Measurements from ENCODE around the gene FHIT.

The FHIT gene

DNA sequence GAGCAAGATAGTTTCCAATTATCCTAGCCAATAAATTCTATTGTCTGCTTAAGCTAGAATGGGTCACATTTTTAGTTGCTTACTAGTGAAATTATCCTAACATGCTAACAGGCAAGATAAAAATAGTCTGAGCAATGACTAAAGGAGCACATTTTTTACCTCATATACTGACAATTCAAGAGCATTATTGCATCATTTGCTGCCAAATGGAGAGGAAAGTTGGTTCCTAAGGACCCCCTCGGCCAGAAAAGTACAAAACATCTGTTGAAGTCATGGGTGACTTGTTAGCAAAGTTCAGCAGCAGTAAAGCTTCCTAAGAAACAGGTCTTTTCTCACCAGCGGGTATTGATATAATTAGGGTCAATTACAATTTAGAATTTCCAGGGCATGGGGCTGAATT, 1001.0 kb downstream of the FHIT start:
- TF ChIP-seq, protein P1, sequence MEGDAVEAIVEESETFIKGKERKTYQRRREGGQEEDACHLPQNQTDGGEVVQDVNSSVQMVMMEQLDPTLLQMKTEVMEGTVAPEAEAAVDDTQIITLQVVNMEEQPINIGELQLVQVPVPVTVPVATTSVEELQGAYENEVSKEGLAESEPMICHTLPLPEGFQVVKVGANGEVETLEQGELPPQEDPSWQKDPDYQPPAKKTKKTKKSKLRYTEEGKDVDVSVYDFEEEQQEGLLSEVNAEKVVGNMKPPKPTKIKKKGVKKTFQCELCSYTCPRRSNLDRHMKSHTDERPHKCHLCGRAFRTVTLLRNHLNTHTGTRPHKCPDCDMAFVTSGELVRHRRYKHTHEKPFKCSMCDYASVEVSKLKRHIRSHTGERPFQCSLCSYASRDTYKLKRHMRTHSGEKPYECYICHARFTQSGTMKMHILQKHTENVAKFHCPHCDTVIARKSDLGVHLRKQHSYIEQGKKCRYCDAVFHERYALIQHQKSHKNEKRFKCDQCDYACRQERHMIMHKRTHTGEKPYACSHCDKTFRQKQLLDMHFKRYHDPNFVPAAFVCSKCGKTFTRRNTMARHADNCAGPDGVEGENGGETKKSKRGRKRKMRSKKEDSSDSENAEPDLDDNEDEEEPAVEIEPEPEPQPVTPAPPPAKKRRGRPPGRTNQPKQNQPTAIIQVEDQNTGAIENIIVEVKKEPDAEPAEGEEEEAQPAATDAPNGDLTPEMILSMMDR (IDR thresholded peaks at IDR 0.05; ENCODE audit: low read depth, low read length) = no peak
- DNase-seq = no peak
- Histone ChIP-seq H3K4me1 (no peaks in the 10 kb centered on the region), H3K36me3 (no peaks in the 10 kb centered on the region), H3K9me3 (no peaks in the 10 kb centered on the region), H3K4me3 (ENCODE audit: low read depth, low read length) (no peak overlapping the region), H3K27me3 (no peaks in the 10 kb centered on the region)

DNA sequence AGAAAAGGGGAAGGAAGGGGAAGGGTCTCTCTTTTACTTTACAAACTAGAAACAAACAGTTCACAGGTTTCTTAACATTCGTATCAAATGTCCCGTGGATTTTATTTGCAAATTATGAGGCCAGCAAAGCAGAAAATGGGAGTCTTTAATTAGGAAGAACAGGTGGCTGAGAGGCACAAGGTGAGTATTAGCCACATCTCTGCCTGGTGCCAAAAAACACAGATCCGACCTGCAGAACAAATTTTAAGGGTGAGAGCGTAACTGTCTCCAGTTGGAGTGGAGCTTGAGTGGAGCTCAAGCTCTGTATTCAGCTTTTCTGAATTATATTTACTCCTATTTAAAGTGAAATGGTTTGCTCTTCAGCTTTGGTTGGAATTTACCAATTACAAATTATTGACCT, 1004.9 kb downstream of the FHIT start:
- Histone ChIP-seq H3K9me3 (no peaks in the 10 kb centered on the region), H3K4me1 (no peaks in the 10 kb centered on the region), H3K36me3 (no peaks in the 10 kb centered on the region), H3K27me3 (no peaks in the 10 kb centered on the region), H3K4me3 (ENCODE audit: low read depth, low read length) (no peak overlapping the region)
- DNase-seq = no peak
- TF ChIP-seq, protein P1 (IDR thresholded peaks at IDR 0.05; ENCODE audit: low read depth, low read length) = no peak

DNA sequence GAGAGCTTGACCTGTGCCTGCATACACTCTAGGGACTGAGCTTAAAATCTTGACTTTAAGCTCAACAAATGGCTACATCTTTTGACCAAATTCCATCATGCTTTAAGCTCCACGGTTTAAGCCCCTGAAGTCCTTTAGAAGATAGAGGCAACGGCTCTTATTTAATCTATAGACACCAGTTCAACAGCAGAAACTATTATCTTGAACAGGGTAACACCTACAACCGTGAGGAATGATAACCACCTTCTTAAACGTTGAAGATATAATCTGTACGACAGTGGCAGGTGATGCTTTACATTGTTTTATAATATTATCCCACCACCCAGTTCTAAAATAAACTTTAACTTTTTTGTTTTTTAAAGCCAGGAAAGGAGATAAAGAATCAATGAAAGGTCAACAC, 1007.8 kb downstream of the FHIT start:
- H3K4me3 ChIP-seq (ENCODE audit: low read depth, low read length) = no peak overlapping the region
- H3K36me3 ChIP-seq = no peaks in the 10 kb centered on the region
- no peaks in the 10 kb centered on the region for H3K27me3 ChIP-seq
- TF ChIP-seq, protein P1 (IDR thresholded peaks at IDR 0.05; ENCODE audit: low read depth, low read length) = no peak
- no peaks in the 10 kb centered on the region for H3K9me3 ChIP-seq
- H3K4me1 ChIP-seq = no peaks in the 10 kb centered on the region
- DNase-seq = no peak

DNA sequence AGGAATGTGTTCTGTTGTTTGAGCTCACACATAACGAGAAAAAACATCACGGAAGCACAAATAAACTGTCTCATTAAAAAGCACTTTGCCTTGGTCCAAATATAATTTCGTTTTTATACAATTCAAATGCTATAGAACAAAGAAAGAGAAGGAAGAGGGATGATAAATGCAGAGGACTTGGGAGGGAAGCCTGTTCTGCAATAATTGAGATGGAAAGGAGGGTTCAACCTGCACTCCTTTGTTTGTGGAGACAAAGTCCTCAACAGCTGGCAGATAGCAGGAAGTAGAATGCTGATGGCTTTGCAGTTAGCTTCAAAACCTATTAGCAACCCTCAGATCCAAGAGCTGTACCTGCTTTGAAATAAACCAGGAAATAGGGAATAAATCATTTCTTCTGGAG, 1010.8 kb downstream of the FHIT start:
- H3K27me3 ChIP-seq = no peaks in the 10 kb centered on the region
- H3K36me3 ChIP-seq = no peaks in the 10 kb centered on the region
- H3K4me3 ChIP-seq (ENCODE audit: low read depth, low read length) = no peak overlapping the region
- no peaks in the 10 kb centered on the region for H3K9me3 ChIP-seq
- no peak for DNase-seq
- no peaks in the 10 kb centered on the region for H3K4me1 ChIP-seq
- TF ChIP-seq, protein P1 (IDR thresholded peaks at IDR 0.05; ENCODE audit: low read depth, low read length) = no peak

DNA sequence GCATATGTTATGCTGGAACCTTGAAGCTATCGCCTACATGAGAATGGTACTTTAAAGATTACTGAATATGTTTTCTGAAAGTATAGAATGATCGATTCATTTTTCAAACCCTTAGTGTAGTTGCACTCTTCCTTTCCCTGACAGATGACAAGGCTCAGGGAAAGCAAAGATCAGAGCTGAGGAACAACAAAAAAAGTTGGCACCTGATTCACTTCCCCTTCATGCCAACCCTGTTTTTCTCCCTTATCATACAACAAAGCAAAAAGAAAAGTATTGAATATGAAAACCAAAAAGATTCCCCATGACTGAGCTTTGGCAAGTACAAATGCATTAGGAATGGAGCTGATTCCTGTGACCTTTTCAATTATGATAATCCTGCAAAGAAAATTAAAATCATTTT, 1012.7 kb downstream of the FHIT start:
- no peak for DNase-seq
- H3K9me3 ChIP-seq = no peaks in the 10 kb centered on the region
- TF ChIP-seq, protein P1 (IDR thresholded peaks at IDR 0.05; ENCODE audit: low read depth, low read length) = no peak
- H3K4me1 ChIP-seq = no peaks in the 10 kb centered on the region
- H3K27me3 ChIP-seq = no peaks in the 10 kb centered on the region
- no peak overlapping the region for H3K4me3 ChIP-seq (ENCODE audit: low read depth, low read length)
- no peaks in the 10 kb centered on the region for H3K36me3 ChIP-seq

DNA sequence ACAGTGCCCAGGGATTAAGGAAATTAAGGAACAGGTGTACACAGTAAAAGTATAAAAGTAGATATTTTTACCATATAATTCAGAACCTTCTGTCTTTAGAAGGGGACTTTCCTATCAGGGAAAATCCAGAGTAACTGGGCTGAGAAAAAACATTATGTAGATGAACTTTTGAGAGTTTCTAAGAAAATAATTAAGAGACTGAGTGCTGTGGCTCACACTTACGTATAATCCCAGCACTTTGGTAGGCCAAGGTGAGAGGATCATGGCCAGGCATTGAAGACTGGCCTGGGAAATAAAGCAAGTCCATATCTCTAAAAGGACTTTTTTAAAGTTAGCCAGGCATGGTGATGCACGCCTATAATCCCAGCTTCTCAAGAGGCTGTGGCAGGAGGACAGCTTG, 1021.8 kb downstream of the FHIT start:
- no peaks in the 10 kb centered on the region for H3K36me3 ChIP-seq
- TF ChIP-seq, protein P1 (IDR thresholded peaks at IDR 0.05; ENCODE audit: low read depth, low read length) = no peak
- H3K9me3 ChIP-seq = no peaks in the 10 kb centered on the region
- DNase-seq = no peak
- H3K4me1 ChIP-seq = no peaks in the 10 kb centered on the region
- H3K27me3 ChIP-seq = no peaks in the 10 kb centered on the region
- no peak overlapping the region for H3K4me3 ChIP-seq (ENCODE audit: low read depth, low read length)
